Adrenal gland (tissue), 12 donors: Measurements from ENCODE around the gene ALKBH5. TPM values are rescaled to one million over a fixed set of nuclear protein-coding genes. Genes with fewer than 3 reads are reported as not detected.
A peak's percentile ranks its signal among the peaks of the same experiment; 100 is the strongest.

Experiments used
- DNase-seq, 7 donors: peaks; one replicate each; pipeline ENCODE4 v3.0.0-alpha.2; 2019 to 2020
- H3K27ac ChIP-seq, 5 donors: fragments of 200-600 bp; sonication (generic) in 4 of 5; 1 replicate in 3 of 5; 2 replicates in 2 of 5; pipeline versions ENCODE4 v1.5.1 to v1.8.0; 2016 to 2020; ENCODE audit warnings: mild to moderate bottlenecking in 1 of 5
- H3K27me3 ChIP-seq: fragments of 200-600 bp; 2 replicates; pipeline ENCODE4 v1.8.0; 2021
- H3K36me3 ChIP-seq, 2 donors: fragments of 200-600 bp; replicated peaks in 1 of 2; 1 replicate in 1 of 2; 2 replicates in 1 of 2; pipeline versions ENCODE4 v1.5.1 to v1.8.0; 2018 to 2022
- H3K4me1 ChIP-seq, 2 donors: fragments of 200-600 bp; replicated peaks in 1 of 2; 1 replicate in 1 of 2; 2 replicates in 1 of 2; pipeline versions ENCODE4 v1.5.1 to v1.8.0; 2018 to 2021
- H3K4me3 ChIP-seq, 4 donors: fragments of 200-600 bp; sonication (generic) in 3 of 4; one replicate each; pipeline ENCODE4 v1.5.1; 2016 to 2018
- H3K9me3 ChIP-seq, 3 donors: fragments of 200-600 bp; sonication (generic) in 1 of 3; replicated peaks in 1 of 3; 1 replicate in 2 of 3; 2 replicates in 1 of 3; pipeline versions ENCODE4 v1.5.1 to v1.8.0; 2016 to 2021
- POLR2A ChIP-seq, 2 donors: fragments of 450-650 bp; IDR thresholded peaks; one replicate each; pipeline ENCODE4 v1.6.1; 2017; ENCODE audit warnings: antibody characterized with exemption in 2 of 2, mild to moderate bottlenecking in 2 of 2, moderate library complexity in 1 of 2
- WGBS, 4 donors: extraction: QIAGEN DNeasy Blood & Tissue Kit in 2 of 4; methylation state at CpG; one replicate each; pipeline versions ENCODE4 v1.1.5 to v1.1.7; 2013 to 2017; 5-methylcytosine and 5-hydroxymethylcytosine counted together
- intact Hi-C, 2 donors: fragments of 100-400 bp; cut with DNase I; formaldehyde crosslinking; loops; one replicate each; pipeline versions ENCODE4 v1.14.1 to v1.15.0; 2022 to 2023
- polyA plus RNA-seq, 3 donors: library from polyadenylated mRNA; stranded (reverse); fragments of 200-250 nt in 2 of 3; fragments of 350-450 nt in 1 of 3; fragmentation: Illumina TruSeq in 1 of 3; extraction: RNeasy Lipid Tissue Mini Kit (QIAGEN cat#74804) in 1 of 3; gene quantifications; one replicate each; pipeline ENCODE4 v1.2.3, GENCODE V29; 2013 to 2014
- total RNA-seq, 9 donors: library from RNA; depleted of rRNA in 4 of 9; stranded (reverse); fragments of >200 nt in 4 of 9; fragments of 120-200 nt in 1 of 9; fragmentation: NEBNext Ultra II Directional in 1 of 9; extraction: Animal tissue kit (Norgen Biotek cat#: 25700) in 1 of 9; gene quantifications; one replicate each; pipeline versions ENCODE4 v1.1.0 to v1.2.4, GENCODE V29; 2013 to 2023
- TF ChIP-seq, protein P1 (sequence below), 6 experiments: fragments of 450-650 bp in 4 of 6; fragments of 200-600 bp in 2 of 6; sonication (generic) in 1 of 6; IDR thresholded peaks; 1 replicate in 5 of 6; 2 replicates in 1 of 6; pipeline versions ENCODE4 v1.5.1 to v1.8.0; 2016 to 2021; ENCODE audit warnings: antibody characterized with exemption in 6 of 6, mild to moderate bottlenecking in 2 of 6, moderate library complexity in 1 of 6
- donor health status: healthy with polysubstance abuse.
- donor health status: Bipolar disorder and iron deficiency.
- donor health status: DM: yes; HTN: yes; CAD: no.
- donor health status: DM: no; HTN: no; CAD: no.
- donor health status: DM: no; HTN: no; CAD: no.
- donor health status: DM: yes; HTN: yes; CAD: no.

ALKBH5 gene
- total and polyA plus RNA-seq, 12 donors = 28.4 to 154 (median 138) TPM

DNA sequence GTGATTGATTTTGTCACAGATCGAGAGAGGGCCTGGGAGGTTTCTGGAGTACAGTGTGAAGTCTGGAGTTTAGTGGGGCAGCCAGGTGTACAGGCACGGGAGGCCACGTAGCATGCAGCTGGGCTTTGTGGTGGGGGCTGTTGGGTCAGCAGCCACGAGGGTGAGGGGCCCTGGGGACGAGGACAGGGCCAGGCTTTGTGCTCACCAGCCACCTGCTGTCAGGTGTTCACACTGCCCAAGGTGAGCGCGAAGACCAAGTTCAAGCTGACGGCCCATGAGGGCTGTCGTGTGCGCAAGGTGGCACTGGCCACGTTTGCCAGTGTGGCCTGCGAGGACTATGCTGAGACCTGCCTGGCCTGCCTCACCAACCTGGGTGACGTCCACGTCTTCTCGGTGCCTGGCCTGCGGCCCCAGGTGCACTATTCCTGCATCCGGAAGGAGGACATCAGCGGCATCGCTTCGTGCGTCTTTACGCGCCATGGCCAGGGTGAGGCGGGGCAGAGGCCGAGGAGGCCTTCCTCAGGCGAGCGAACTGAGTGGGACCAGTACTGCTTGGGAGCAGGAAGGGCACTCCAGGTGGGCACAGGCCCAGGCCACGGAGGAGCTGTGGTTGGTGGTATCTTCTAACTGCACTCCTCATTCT, 57.7 kb downstream of the ALKBH5 start:
- Histone ChIP-seq H3K27me3 (no peaks in the 10 kb centered on the region), H3K4me1 (peaks cover 2% of the 10 kb centered on the region in 2 donors), H3K27ac (no peak overlapping the region), H3K9me3 (no peaks in the 10 kb centered on the region), H3K36me3 (peaks cover 0 to 38% of the 10 kb centered on the region in 2 donors), H3K4me3 (no peak overlapping the region)
- 89 to 91% (median 90%) methylated on average over 20 to 28 of the region's 28 CpGs for WGBS, 4 donors
- intact Hi-C loops = no loop called here
- TF ChIP-seq POLR2A (IDR thresholded peaks at IDR 0.05) = no peak
- TF ChIP-seq, protein P1, sequence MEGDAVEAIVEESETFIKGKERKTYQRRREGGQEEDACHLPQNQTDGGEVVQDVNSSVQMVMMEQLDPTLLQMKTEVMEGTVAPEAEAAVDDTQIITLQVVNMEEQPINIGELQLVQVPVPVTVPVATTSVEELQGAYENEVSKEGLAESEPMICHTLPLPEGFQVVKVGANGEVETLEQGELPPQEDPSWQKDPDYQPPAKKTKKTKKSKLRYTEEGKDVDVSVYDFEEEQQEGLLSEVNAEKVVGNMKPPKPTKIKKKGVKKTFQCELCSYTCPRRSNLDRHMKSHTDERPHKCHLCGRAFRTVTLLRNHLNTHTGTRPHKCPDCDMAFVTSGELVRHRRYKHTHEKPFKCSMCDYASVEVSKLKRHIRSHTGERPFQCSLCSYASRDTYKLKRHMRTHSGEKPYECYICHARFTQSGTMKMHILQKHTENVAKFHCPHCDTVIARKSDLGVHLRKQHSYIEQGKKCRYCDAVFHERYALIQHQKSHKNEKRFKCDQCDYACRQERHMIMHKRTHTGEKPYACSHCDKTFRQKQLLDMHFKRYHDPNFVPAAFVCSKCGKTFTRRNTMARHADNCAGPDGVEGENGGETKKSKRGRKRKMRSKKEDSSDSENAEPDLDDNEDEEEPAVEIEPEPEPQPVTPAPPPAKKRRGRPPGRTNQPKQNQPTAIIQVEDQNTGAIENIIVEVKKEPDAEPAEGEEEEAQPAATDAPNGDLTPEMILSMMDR (IDR thresholded peaks at IDR 0.05) = no peak
- no peak for DNase-seq

DNA sequence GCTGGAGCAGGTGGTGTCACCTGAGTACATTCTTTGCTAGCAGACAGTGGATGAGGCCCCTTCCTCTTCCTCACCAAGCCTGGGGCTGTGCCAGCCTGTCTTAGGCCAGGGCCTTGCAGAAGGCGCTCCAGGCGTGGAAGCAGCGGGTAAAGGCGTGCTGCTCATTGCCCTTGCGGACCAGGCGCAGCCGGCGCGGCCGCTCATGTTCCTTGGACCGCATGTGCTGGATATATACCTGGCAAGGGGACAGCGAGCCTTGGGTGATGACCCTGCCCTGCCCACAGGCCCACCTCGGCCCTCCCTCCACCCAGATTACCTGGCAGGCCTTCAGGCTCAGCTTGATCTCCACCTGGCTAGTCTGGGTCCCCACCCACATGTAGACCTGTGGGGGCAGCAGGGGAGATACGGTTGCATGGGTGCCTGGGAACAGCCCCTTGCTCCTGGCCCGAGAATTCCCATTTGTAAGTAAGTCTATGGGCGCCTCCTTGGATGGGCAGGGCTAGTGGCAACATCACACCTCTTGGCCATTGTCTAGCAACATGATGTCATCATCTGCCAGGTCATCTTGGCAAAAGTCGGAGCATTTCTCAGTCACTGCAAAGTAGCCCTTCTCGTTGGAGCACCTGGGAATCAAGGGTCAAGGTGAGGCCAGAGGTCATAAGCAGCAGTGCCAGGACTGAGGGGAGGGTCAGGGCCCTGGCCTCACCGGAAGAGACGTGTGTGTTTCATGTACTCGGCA, 61.6 kb downstream of the ALKBH5 start:
- 69 to 85% (median 82%) methylated on average over 8 to 21 of the region's 21 CpGs for WGBS, 4 donors
- Histone ChIP-seq H3K36me3 (peaks cover 0 to 61% of the 10 kb centered on the region in 2 donors), H3K4me3 (no peak overlapping the region), H3K9me3 (no peaks in the 10 kb centered on the region), H3K27ac (no peak overlapping the region), H3K4me1 (peaks cover 14 to 25% of the 10 kb centered on the region in 2 donors), H3K27me3 (no peaks in the 10 kb centered on the region)
- TF ChIP-seq POLR2A (IDR thresholded peaks at IDR 0.05) = no peak
- TF ChIP-seq, protein P1 (IDR thresholded peaks at IDR 0.05) = no peak
- intact Hi-C loops = no loop called here
- no peak for DNase-seq

DNA sequence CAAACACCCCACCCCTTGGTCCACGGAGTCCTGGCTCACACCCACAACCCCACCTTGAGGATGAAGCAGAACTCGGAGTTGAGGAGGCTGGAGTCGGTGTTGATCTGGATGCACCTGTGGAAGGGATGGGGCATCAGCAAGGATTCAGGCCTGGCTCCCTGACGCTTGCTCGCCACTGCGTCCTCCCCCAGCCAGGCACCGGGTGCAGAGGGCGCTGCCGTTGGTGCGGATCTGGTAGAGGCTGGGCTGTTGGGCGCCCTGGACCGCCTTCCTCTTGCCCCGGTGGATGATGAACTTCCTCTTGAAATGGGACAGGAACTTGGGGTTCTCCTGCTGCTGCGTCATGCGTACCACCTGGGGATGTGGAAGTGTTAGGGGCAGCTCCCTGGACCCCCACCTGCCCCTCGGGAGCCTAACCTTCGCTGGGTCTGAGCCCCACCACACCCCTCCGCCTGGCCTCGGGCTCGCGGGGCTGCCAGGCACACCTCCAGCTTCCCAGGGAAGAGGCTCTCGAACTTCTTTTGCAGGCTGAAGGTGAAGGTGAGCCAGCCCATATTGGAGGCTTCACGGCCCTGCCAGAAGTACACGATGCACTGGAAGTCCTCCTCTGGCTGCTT, 62.6 kb downstream of the ALKBH5 start:
- no peak overlapping the region for H3K4me3 ChIP-seq
- no peak for DNase-seq
- no peaks in the 10 kb centered on the region for H3K27me3 ChIP-seq
- no peaks in the 10 kb centered on the region for H3K9me3 ChIP-seq
- peak overlapping the region in 3 of 5 donors; percentile 33 to 83 (median 80) for H3K27ac ChIP-seq
- TF ChIP-seq POLR2A (IDR thresholded peaks at IDR 0.05) = no peak
- TF ChIP-seq, protein P1 (IDR thresholded peaks at IDR 0.05) = no peak
- intact Hi-C loops = no loop called here
- H3K4me1 ChIP-seq = peaks cover 14 to 25% of the 10 kb centered on the region in 2 donors
- peaks cover 0 to 71% of the 10 kb centered on the region in 2 donors for H3K36me3 ChIP-seq
- WGBS, 4 donors = 30 to 83% (median 81%) methylated on average over 3 to 24 of the region's 24 CpGs
